Esophagus squamous epithelium (tissue), 5 donors: ENCODE data around the gene XCR1. TPM values are rescaled to one million over a fixed set of nuclear protein-coding genes. Genes with fewer than 3 reads are reported as not detected.

Source experiments
- DNase-seq: peaks from one replicate; lab custom pipeline; 2025; lab: John Stamatoyannopoulos, UW
- H3K27ac ChIP-seq, 4 donors: fragments of 200-600 bp; sonication (generic); one replicate each; pipeline ENCODE4 v1.5.1; 2016 to 2019; ENCODE audit warnings: mild to moderate bottlenecking in 1 of 4
- H3K27me3 ChIP-seq, 4 donors: fragments of 200-600 bp; sonication (generic); 1 replicate in 3 of 4; 2 replicates in 1 of 4; pipeline versions ENCODE4 v1.5.1 to v1.6.0; 2017 to 2021; ENCODE audit warnings: antibody characterized with exemption in 1 of 4
- H3K36me3 ChIP-seq, 3 donors: fragments of 200-600 bp; sonication (generic); one replicate each; pipeline ENCODE4 v1.5.1; 2016 to 2019
- H3K4me1 ChIP-seq, 3 donors: fragments of 200-600 bp; sonication (generic); one replicate each; pipeline ENCODE4 v1.5.1; 2017 to 2019
- H3K4me3 ChIP-seq, 4 donors: fragments of 200-600 bp; sonication (generic); 1 replicate in 3 of 4; 2 replicates in 1 of 4; pipeline ENCODE4 v1.5.1; 2016 to 2019; ENCODE audit warnings: mild to moderate bottlenecking in 2 of 4, moderate library complexity in 1 of 4
- H3K9me3 ChIP-seq, 3 donors: fragments of 200-600 bp; sonication (generic); one replicate each; pipeline ENCODE4 v1.5.1; 2016 to 2019
- POLR2A ChIP-seq, 4 donors: fragments of 450-650 bp; IDR thresholded peaks; one replicate each; pipeline ENCODE4 v1.6.1; 2017; ENCODE audit warnings: antibody characterized with exemption in 4 of 4, mild to moderate bottlenecking in 4 of 4, moderate library complexity in 3 of 4
- WGBS, 2 donors: methylation state at CpG; one replicate each; pipeline ENCODE4 v1.1.5; 2018; 5-methylcytosine and 5-hydroxymethylcytosine counted together
- intact Hi-C: fragments of 100-400 bp; cut with DNase I; formaldehyde crosslinking; loops from one replicate; pipeline ENCODE4 v1.15.0; 2022
- total RNA-seq, 4 donors: library from RNA; depleted of rRNA; stranded (reverse); fragments of >200 nt; gene quantifications; one replicate each; pipeline ENCODE4 v1.1.0, GENCODE V29; 2016
- TF ChIP-seq, protein P1 (sequence below), 6 experiments: fragments of 450-650 bp in 4 of 6; fragments of 200-600 bp in 2 of 6; sonication (generic) in 2 of 6; IDR thresholded peaks; one replicate each; pipeline ENCODE4 v1.5.1; 2016 to 2019; ENCODE audit warnings: antibody characterized with exemption in 6 of 6, mild to moderate bottlenecking in 4 of 6, moderate library complexity in 4 of 6
- donor health status: DM: yes; HTN: yes; CAD: no.

Gene XCR1
- total RNA-seq, 4 donors from 2014 or later: 0.08 to 0.19 (median 0.12) TPM; not detected in 1

DNA sequence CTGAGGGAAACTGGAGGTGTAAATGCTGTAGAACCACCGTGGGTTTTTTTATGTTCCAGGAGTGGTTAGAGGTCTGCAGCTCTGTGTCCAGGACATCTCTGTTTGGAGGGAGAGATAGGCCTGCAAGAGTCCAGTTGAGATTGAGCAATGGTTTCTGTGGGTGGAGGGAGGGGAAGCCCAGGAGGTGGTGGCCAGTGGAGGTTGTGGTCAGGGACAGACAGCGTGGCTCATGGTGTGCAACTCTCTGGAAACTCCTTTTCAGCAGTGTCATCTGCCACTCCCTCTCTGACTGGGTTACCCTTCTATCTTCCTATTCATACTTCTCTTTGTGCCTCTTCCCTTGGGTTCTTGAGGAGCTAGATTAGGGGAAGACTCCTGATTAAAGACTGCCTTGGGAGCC, 9.6 kb downstream of the XCR1 start:
- intact Hi-C loops: no loop called here
- Histone ChIP-seq H3K4me3 (no peak overlapping the region), H3K27ac (no peak overlapping the region), H3K27me3 (peaks cover 0 to 4% (median 0%) of the 10 kb centered on the region in 4 donors), H3K9me3 (no peaks in the 10 kb centered on the region), H3K36me3 (no peaks in the 10 kb centered on the region), H3K4me1 (no peaks in the 10 kb centered on the region)
- no peak for TF ChIP-seq POLR2A (IDR thresholded peaks at IDR 0.05)
- TF ChIP-seq, protein P1, sequence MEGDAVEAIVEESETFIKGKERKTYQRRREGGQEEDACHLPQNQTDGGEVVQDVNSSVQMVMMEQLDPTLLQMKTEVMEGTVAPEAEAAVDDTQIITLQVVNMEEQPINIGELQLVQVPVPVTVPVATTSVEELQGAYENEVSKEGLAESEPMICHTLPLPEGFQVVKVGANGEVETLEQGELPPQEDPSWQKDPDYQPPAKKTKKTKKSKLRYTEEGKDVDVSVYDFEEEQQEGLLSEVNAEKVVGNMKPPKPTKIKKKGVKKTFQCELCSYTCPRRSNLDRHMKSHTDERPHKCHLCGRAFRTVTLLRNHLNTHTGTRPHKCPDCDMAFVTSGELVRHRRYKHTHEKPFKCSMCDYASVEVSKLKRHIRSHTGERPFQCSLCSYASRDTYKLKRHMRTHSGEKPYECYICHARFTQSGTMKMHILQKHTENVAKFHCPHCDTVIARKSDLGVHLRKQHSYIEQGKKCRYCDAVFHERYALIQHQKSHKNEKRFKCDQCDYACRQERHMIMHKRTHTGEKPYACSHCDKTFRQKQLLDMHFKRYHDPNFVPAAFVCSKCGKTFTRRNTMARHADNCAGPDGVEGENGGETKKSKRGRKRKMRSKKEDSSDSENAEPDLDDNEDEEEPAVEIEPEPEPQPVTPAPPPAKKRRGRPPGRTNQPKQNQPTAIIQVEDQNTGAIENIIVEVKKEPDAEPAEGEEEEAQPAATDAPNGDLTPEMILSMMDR (IDR thresholded peaks at IDR 0.05): no peak
- WGBS, 2 donors: 33 to 68% methylated on average over 2 of the region's 2 CpGs
- DNase-seq: no peak

DNA sequence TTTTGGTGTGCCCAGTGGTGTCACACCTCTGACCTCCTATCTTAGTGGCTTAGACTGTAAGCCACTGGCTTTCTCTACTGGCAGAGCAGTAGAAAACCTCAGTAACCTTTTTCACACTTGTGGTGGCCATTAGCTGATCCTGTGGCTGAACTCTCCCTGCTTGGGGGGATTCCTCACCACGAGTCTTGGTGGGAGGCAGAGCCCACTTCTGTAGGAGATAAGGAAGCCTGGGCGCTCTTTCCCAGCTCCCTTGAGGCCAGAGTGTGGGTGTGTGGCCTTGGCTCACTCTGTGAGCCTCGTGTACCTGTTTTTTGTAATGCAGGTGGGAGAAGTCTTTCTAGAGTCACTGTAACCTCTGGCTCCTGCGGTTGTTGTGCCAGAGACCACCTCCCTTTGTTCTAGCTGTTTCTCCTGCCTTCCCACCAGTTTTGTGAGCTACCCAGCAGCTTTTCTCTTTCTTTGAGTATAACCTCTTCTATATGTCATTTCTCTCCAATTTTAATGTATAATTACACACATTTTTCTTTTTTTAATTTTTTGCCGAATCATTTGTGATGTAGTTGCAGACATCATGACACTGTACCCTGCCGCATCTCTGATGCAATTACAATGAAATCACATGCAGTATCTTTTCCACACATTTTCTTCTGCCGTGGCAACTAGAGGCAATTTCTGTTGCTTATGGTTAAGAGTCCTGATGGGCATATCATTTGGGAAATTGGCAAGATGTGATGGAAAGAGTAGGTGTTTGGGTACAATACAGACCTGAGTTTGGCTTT, 13.8 kb downstream of the XCR1 start:
- no peaks in the 10 kb centered on the region for H3K36me3 ChIP-seq
- no peak for TF ChIP-seq POLR2A (IDR thresholded peaks at IDR 0.05)
- TF ChIP-seq, protein P1 (IDR thresholded peaks at IDR 0.05): no peak
- no peak overlapping the region for H3K27ac ChIP-seq
- DNase-seq: no peak
- no peak overlapping the region for H3K4me3 ChIP-seq
- no peaks in the 10 kb centered on the region for H3K9me3 ChIP-seq
- H3K4me1 ChIP-seq: no peaks in the 10 kb centered on the region
- peaks cover 0 to 4% (median 0%) of the 10 kb centered on the region in 4 donors for H3K27me3 ChIP-seq
- WGBS, 2 donors: 58 to 74% methylated on average over 7 of the region's 7 CpGs
- intact Hi-C loops: no loop called here

DNA sequence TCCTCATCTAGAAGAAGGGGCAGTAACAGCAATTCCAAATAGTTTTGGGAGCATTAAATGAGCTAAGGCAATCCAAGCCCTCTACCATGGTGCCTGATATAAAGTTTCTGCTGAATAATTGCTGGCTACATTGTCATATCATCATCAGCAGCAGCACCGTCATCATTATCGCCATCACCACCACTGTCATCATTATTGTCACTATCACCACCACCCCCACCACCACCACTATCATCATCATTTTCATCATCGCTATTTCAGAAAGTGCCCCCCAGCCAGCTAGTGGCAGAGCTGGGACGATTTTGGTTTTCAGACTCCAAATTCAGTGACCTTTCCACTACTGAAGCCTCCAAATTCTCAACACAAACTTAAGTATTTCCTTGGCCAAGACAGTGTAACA, 15.0 kb downstream of the XCR1 start:
- intact Hi-C loops: no loop called here
- no peaks in the 10 kb centered on the region for H3K36me3 ChIP-seq
- TF ChIP-seq, protein P1 (IDR thresholded peaks at IDR 0.05): no peak
- TF ChIP-seq POLR2A (IDR thresholded peaks at IDR 0.05): no peak
- peaks cover 0 to 4% (median 0%) of the 10 kb centered on the region in 4 donors for H3K27me3 ChIP-seq
- H3K9me3 ChIP-seq: no peaks in the 10 kb centered on the region
- H3K4me3 ChIP-seq: no peak overlapping the region
- H3K4me1 ChIP-seq: peaks cover 0 to 2% (median 0%) of the 10 kb centered on the region in 3 donors
- no peak for DNase-seq
- no peak overlapping the region for H3K27ac ChIP-seq
- WGBS, 2 donors: 81 to 87% methylated on average over 4 of the region's 4 CpGs

DNA sequence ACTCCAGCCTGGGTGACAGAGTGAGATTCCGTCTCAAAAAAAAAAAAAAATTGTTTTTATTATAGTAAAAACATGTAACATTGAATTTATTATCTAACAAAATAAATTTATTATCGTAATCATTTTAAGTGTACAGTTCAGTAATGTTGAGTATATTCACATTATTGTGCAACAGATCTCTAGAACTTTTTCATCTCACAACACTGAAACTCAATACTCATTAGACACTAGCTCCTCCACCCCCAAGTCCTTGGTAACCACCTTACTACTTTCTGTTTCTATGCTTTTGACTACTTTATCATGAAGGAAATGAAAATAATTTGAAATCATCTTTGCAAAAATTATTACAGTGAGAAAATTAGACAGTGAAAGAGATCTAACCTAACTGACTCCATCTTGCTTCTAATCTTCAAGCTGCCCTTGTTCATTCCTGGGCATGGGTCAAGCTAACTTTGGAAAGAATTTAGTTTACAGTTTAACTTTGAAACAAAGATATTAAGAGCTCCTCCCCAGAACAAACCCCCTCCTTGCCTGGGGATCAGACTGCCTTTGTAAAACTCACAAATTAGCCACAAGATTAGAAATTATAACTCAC, 16.7 kb downstream of the XCR1 start:
- Histone ChIP-seq H3K36me3 (no peaks in the 10 kb centered on the region), H3K4me1 (peaks cover 0 to 15% (median 7%) of the 10 kb centered on the region in 3 donors), H3K9me3 (no peaks in the 10 kb centered on the region), H3K4me3 (no peak overlapping the region), H3K27me3 (peaks cover 0 to 4% (median 0%) of the 10 kb centered on the region in 4 donors), H3K27ac (no peak overlapping the region)
- DNase-seq: no peak
- 93 to 95% methylated on average over 2 of the region's 2 CpGs for WGBS, 2 donors
- TF ChIP-seq, protein P1 (IDR thresholded peaks at IDR 0.05): no peak
- TF ChIP-seq POLR2A (IDR thresholded peaks at IDR 0.05): no peak
- intact Hi-C loops: no loop called here

DNA sequence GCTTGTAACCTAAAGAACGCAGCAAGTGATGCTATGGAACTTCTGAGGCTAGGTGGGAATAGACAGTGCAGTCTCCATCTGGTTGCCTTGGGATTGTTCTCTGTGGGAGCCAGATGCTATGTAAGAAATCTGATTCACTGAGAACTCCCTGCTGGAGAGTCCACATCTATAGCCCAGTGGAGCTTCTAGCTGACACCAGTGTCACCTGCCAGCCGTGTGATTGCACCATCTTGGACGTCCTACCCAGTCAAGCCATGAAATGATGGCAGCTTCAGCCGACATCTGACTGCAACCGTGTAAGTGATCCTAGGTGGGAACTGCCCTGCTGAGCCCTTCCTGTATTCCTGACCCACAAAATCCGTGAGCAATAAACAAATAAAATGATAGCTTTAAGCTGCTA, 19.2 kb downstream of the XCR1 start:
- TF ChIP-seq, protein P1 (IDR thresholded peaks at IDR 0.05): no peak
- no peak for TF ChIP-seq POLR2A (IDR thresholded peaks at IDR 0.05)
- no peak for DNase-seq
- H3K36me3 ChIP-seq: no peaks in the 10 kb centered on the region
- H3K9me3 ChIP-seq: no peaks in the 10 kb centered on the region
- no peak overlapping the region for H3K4me3 ChIP-seq
- no peak overlapping the region for H3K27ac ChIP-seq
- H3K4me1 ChIP-seq: peaks cover 0 to 15% (median 7%) of the 10 kb centered on the region in 3 donors
- no peaks in the 10 kb centered on the region for H3K27me3 ChIP-seq
- intact Hi-C loops: no loop called here
- WGBS, 2 donors: 59 to 84% methylated on average over 2 to 4 of the region's 6 CpGs
